Adipocyte (in vitro differentiated cells): Measurements from ENCODE around the gene CHRNE.
"Not testable (repeated sequence)": the region's sequence is repeated elsewhere in the genome, so short reads cannot be mapped to it uniquely, and the experiment has no call there.

ENCODE experiments used
- DNase-seq: peaks from one replicate; pipeline ENCODE4 v3.0.0-alpha.2; 2015; ENCODE audit warnings: low read depth
- H3K27me3 ChIP-seq: replicated peaks from 2 replicates; pipeline ENCODE4 v1.7.0; 2013; ENCODE audit warnings: mild to moderate bottlenecking, low read length, moderate library complexity; ENCODE audit not compliant: control insufficient read depth, insufficient read depth
- H3K36me3 ChIP-seq: 2 replicates; pipeline ENCODE4 v1.7.0; 2013; ENCODE audit warnings: low read length, mild to moderate bottlenecking, moderate library complexity; ENCODE audit not compliant: control insufficient read depth, insufficient read depth, severe bottlenecking
- H3K4me1 ChIP-seq: 2 replicates; pipeline ENCODE4 v1.7.0; 2013; ENCODE audit warnings: mild to moderate bottlenecking, low read length, moderate library complexity; ENCODE audit not compliant: control insufficient read depth, insufficient read depth
- H3K4me3 ChIP-seq: 2 replicates; pipeline ENCODE4 v1.7.0; 2013; ENCODE audit warnings: mild to moderate bottlenecking, low read length, moderate library complexity
- H3K9ac ChIP-seq: 2 replicates; pipeline ENCODE4 v1.7.0; 2013; ENCODE audit warnings: mild to moderate bottlenecking, low read length, moderate library complexity
- H3K9me3 ChIP-seq: 2 replicates; pipeline ENCODE4 v1.7.0; 2013; ENCODE audit warnings: mild to moderate bottlenecking, low read length, moderate library complexity; ENCODE audit not compliant: control insufficient read depth

The CHRNE gene

GRCh38 chr17:4858068-4858881 is 44.6 kb downstream of the CHRNE start:
- peaks cover 11% of the 10 kb centered on the region for H3K36me3 ChIP-seq
- no peaks in the 10 kb centered on the region for H3K27me3 ChIP-seq
- H3K9ac ChIP-seq = no peak overlapping the region
- peaks cover 10% of the 10 kb centered on the region for H3K4me1 ChIP-seq
- H3K9me3 ChIP-seq = no peaks in the 10 kb centered on the region
- no peak overlapping the region for H3K4me3 ChIP-seq
- no peak for DNase-seq

- not testable (repeated sequence) for DNase-seq, H3K9me3 ChIP-seq, H3K9ac ChIP-seq, H3K4me3 ChIP-seq, H3K27me3 ChIP-seq
- Histone ChIP-seq H3K36me3 (peaks cover 11% of the 10 kb centered on the region), H3K4me1 (peaks cover 11% of the 10 kb centered on the region)
Measured at GRCh38 chr17:4857347-4857746, 45.6 kb downstream of the CHRNE start.

GRCh38 chr17:4856937-4857314 is 46.0 kb downstream of the CHRNE start:
- Histone ChIP-seq H3K4me1 (peaks cover 15% of the 10 kb centered on the region), H3K9ac (no peak overlapping the region), H3K36me3 (peaks cover 11% of the 10 kb centered on the region), H3K9me3 (no peaks in the 10 kb centered on the region), H3K4me3 (no peak overlapping the region), H3K27me3 (no peaks in the 10 kb centered on the region)
- no peak for DNase-seq

- no peaks in the 10 kb centered on the region for H3K27me3 ChIP-seq
- peaks cover 15% of the 10 kb centered on the region for H3K4me1 ChIP-seq
- H3K4me3 ChIP-seq = no peak overlapping the region
- no peaks in the 10 kb centered on the region for H3K9me3 ChIP-seq
- DNase-seq = no peak
- no peak overlapping the region for H3K9ac ChIP-seq
- peaks cover 11% of the 10 kb centered on the region for H3K36me3 ChIP-seq
Measured at GRCh38 chr17:4856271-4856936, 46.5 kb downstream of the CHRNE start.

- H3K27me3 ChIP-seq = no peaks in the 10 kb centered on the region
- no peak for DNase-seq
- H3K9me3 ChIP-seq = no peaks in the 10 kb centered on the region
- no peak overlapping the region for H3K4me3 ChIP-seq
- peaks cover 16% of the 10 kb centered on the region for H3K4me1 ChIP-seq
- no peak overlapping the region for H3K9ac ChIP-seq
- peaks cover 5% of the 10 kb centered on the region for H3K36me3 ChIP-seq
Measured at GRCh38 chr17:4854111-4854681, 48.7 kb downstream of the CHRNE start.

GRCh38 chr17:4853208-4853671 is 49.7 kb downstream of the CHRNE start:
- Histone ChIP-seq H3K4me3 (no peak overlapping the region), H3K9ac (no peak overlapping the region), H3K36me3 (peaks cover 5% of the 10 kb centered on the region), H3K4me1 (peaks cover 23% of the 10 kb centered on the region), H3K9me3 (no peaks in the 10 kb centered on the region), H3K27me3 (no peaks in the 10 kb centered on the region)
- no peak for DNase-seq

GRCh38 chr17:4852567-4853207 is 50.2 kb downstream of the CHRNE start:
- H3K4me1 ChIP-seq = peaks cover 23% of the 10 kb centered on the region
- H3K9me3 ChIP-seq = no peaks in the 10 kb centered on the region
- no peak overlapping the region for H3K4me3 ChIP-seq
- peaks cover 5% of the 10 kb centered on the region for H3K36me3 ChIP-seq
- H3K27me3 ChIP-seq = no peaks in the 10 kb centered on the region
- H3K9ac ChIP-seq = no peak overlapping the region
- peak; percentile 30 for DNase-seq

GRCh38 chr17:4851084-4851483 is 51.8 kb downstream of the CHRNE start:
- H3K4me1 ChIP-seq = peaks cover 23% of the 10 kb centered on the region
- H3K4me3 ChIP-seq = no peak overlapping the region
- no peak for DNase-seq
- H3K9ac ChIP-seq = no peak overlapping the region
- H3K9me3 ChIP-seq = no peaks in the 10 kb centered on the region
- H3K27me3 ChIP-seq = no peaks in the 10 kb centered on the region
- H3K36me3 ChIP-seq = peaks cover 2% of the 10 kb centered on the region

- no peak for DNase-seq
- H3K9me3 ChIP-seq = no peaks in the 10 kb centered on the region
- H3K4me3 ChIP-seq = no peak overlapping the region
- no peak overlapping the region for H3K9ac ChIP-seq
- H3K27me3 ChIP-seq = no peaks in the 10 kb centered on the region
- peaks cover 23% of the 10 kb centered on the region for H3K4me1 ChIP-seq
- H3K36me3 ChIP-seq = no peaks in the 10 kb centered on the region
Measured at GRCh38 chr17:4850246-4850645, 52.7 kb downstream of the CHRNE start.

GRCh38 chr17:4849011-4849536 is 53.8 kb downstream of the CHRNE start:
- peaks cover 23% of the 10 kb centered on the region for H3K4me1 ChIP-seq
- no peaks in the 10 kb centered on the region for H3K9me3 ChIP-seq
- no peaks in the 10 kb centered on the region for H3K27me3 ChIP-seq
- H3K4me3 ChIP-seq = no peak overlapping the region
- H3K36me3 ChIP-seq = no peaks in the 10 kb centered on the region
- no peak overlapping the region for H3K9ac ChIP-seq
- DNase-seq = peak; percentile 88
